ENCODE measurements around the gene FAM111B. TPM values are rescaled to one million over a fixed set of nuclear protein-coding genes. Genes with fewer than 3 reads are reported as not detected.

Gene FAM111B
- total RNA-seq, 2 donors from 2014 or later, result 7.9 to 27.5 TPM

DNA sequence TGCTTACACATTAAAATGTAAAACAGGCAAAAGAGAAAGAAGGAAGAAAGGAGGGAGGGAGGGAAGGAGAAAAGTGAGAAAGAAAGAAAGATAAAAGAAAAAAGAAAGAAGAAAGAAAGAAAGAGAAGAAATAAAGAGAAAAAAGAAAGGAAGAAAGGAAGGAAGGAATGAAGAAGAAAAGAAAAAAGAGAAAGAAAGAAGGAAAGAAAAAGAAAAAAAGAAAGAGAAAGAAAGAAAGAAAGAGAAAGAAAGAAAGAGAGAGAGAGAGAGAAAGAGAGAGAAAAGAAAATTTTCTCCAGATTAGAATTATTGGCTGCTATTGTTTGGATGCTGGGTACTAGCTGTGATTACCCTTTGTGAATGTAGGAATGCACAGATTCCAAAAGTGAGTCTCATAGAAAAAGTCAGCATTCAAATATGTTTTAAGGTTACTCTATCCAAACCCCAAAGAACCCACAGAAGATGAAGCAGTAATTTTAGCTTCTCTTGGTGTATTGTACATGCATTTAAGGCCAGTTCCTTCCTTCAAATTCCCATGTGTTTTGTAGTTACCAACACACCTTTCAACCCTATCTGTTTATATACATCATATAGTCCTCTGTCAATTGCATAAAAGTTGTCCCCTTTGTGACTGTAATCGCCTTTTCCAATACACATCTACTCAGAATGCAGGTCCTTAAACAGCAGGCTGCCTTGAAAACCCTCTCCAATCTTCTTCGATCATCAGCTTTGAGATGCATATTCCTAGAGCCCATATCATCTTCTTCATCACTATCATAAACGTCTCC lies 34.8 kb downstream of the FAM111B start:
- DNase-seq, result no peak
- intact Hi-C loops (cut with DNase I), result no loop called here
- Histone ChIP-seq H3K9ac (ENCODE audit: low read depth in 2 of 2, low read length in 2 of 2) (peak overlapping the region; percentile 70 to 89), H3K36me3 (no peaks in the 10 kb centered on the region), H3K4me1 (no peaks in the 10 kb centered on the region), H3K27ac (peak overlapping the region; percentile 95), H3K9me3 (no peaks in the 10 kb centered on the region), H3K4me3 (peak overlapping the region; percentile 62), H3K27me3 (no peaks in the 10 kb centered on the region)
- TF ChIP-seq, protein P1, sequence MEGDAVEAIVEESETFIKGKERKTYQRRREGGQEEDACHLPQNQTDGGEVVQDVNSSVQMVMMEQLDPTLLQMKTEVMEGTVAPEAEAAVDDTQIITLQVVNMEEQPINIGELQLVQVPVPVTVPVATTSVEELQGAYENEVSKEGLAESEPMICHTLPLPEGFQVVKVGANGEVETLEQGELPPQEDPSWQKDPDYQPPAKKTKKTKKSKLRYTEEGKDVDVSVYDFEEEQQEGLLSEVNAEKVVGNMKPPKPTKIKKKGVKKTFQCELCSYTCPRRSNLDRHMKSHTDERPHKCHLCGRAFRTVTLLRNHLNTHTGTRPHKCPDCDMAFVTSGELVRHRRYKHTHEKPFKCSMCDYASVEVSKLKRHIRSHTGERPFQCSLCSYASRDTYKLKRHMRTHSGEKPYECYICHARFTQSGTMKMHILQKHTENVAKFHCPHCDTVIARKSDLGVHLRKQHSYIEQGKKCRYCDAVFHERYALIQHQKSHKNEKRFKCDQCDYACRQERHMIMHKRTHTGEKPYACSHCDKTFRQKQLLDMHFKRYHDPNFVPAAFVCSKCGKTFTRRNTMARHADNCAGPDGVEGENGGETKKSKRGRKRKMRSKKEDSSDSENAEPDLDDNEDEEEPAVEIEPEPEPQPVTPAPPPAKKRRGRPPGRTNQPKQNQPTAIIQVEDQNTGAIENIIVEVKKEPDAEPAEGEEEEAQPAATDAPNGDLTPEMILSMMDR (IDR thresholded peaks at IDR 0.05), result no peak

DNA sequence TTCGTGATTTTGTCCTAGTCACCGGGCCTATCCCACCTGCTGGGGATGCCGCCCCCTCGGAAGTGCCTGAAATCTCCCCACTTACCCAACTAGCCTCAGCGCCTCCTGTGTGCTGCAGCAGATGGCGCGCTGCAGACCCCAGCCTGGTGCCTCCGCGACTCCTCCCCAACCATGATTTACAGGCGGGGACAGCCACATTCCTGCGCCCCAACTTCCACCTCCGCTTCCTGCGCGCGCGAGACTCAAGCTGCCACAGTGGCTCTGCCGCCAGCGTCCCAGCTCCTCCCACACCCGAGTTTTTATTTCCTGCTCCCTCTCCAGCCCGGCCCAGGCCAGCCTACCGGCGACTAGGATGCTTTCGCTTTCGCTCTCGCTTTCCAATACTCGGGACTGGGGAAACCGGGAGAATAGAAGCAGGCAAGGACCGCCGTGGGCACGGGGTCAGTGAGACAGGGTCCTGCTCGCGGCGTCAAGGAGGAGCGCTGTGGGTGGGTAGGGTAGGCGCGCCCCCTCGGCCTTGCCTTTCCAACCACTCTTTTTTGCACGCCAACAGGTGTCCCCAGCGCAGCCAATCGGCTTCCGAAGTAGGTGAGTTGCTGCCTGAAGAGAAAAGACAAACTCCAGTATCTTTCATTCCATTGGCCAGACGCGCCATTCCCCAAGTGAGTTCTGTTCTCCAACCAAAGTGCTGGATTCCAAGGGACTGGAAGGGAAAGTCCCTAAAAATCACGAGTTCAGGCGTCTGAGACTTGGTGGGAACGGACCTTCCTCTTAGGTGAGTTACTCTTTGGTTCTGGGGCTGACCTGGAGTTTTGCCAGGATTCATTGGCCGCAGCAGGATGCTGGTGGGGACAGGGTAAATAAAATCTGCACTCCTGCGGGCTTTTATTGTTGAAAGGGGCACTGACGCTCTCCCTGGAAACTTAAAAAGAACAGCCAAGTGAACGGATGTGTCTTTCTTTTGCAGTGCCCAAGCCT lies 35.8 kb downstream of the FAM111B start, which contains the start of gene FAM111A:
Gene FAM111A, plus strand, starts transcription at position 327 of the 978 bp plus-strand sequence. CDS start 6,017 bp downstream, outside the sequence.
- Histone ChIP-seq H3K36me3 (no peaks in the 10 kb centered on the region), H3K4me1 (no peaks in the 10 kb centered on the region), H3K4me3 (peak within 1 kb of the TSS; percentile 62), H3K9me3 (no peaks in the 10 kb centered on the region), H3K27me3 (no peaks in the 10 kb centered on the region), H3K27ac (peak within 1 kb of the TSS; percentile 95), H3K9ac (ENCODE audit: low read depth in 2 of 2, low read length in 2 of 2) (peak within 1 kb of the TSS; percentile 70 to 89)
- intact Hi-C loops (cut with DNase I), result no loop called here
- TF ChIP-seq, protein P1 (IDR thresholded peaks at IDR 0.05), result no peak
- DNase-seq, result peak; percentile 93

DNA sequence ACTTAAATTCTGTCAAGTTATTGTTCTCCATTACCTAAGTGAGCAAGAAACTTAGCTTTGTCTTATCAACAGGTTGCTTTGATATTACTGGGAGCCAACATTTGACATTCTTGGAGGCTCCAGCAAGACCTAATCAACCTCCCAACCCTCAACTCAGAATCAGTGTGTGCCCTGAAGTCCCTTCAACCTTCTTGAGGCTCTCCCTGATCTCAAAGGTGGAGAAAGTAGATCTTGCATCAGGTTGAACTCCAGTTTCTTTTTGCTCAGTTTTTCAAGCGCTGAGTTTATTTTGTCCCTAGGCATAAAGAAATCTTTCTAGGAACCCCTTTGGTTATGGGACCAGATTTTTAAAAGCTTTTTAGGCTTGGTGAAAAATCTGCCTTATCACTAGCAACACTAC lies 37.1 kb downstream of the FAM111B start:
- H3K9ac ChIP-seq (ENCODE audit: low read depth in 2 of 2, low read length in 2 of 2), result peak overlapping the region; percentile 36 to 70
- TF ChIP-seq, protein P1 (IDR thresholded peaks at IDR 0.05), result no peak
- intact Hi-C loops (cut with DNase I), result no loop called here

DNA sequence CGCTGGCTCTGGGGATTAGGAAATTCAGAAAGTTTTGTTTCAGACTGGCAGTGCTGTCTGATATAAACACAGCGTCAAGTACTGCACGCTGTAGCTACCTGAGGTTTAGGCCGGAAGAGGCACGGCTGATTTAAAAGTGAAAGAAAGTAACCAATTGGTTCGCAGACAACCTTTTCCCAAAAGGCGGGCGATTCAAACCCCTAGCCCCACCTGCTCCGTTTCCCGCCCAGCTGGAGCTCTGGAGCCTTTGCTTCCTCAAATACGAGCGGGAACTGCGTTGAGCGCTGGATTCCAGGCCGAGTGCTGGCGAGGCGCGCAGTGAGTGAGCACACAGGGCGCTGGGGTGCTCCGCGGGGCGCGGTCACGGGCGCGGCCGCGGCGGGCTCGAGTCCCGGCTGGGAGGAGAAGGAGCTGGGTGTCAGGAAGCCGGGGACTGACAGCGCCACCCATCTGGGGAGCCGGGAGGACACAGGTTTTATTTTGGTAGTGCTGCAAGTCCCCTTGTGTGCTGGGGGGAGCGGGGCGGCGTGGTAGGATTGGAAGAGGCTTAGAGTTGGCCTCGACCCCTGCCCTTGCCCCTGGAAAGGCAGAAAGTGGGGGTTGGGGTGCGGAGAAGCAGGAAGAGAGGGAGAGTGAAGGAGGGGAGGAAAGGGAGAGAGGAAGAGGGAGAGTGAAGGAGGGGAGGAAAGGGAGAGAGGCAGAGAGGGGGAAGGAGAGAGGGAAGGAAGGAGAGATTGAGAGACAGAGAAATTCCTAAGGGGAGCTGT lies 37.7 kb downstream of the FAM111B start:
- no peaks in the 10 kb centered on the region for H3K27me3 ChIP-seq
- H3K27ac ChIP-seq, result peak overlapping the region; percentile 95
- no peaks in the 10 kb centered on the region for H3K36me3 ChIP-seq
- H3K9me3 ChIP-seq, result no peaks in the 10 kb centered on the region
- no peaks in the 10 kb centered on the region for H3K4me1 ChIP-seq
- TF ChIP-seq, protein P1 (IDR thresholded peaks at IDR 0.05), result no peak
- intact Hi-C loops (cut with DNase I), result no loop called here
- peak; percentile 91 for DNase-seq
- H3K4me3 ChIP-seq, result peak overlapping the region; percentile 51
- H3K9ac ChIP-seq (ENCODE audit: low read depth in 2 of 2, low read length in 2 of 2), result peak overlapping the region; percentile 15 to 70

More for the DNA sequence above, 37.1 kb downstream of the FAM111B start:
- Histone ChIP-seq H3K36me3 (no peaks in the 10 kb centered on the region), H3K9me3 (no peaks in the 10 kb centered on the region), H3K27ac (peak overlapping the region; percentile 95), H3K4me1 (no peaks in the 10 kb centered on the region), H3K27me3 (no peaks in the 10 kb centered on the region), H3K4me3 (peak overlapping the region; percentile 51)
- no peak for DNase-seq

DNA sequence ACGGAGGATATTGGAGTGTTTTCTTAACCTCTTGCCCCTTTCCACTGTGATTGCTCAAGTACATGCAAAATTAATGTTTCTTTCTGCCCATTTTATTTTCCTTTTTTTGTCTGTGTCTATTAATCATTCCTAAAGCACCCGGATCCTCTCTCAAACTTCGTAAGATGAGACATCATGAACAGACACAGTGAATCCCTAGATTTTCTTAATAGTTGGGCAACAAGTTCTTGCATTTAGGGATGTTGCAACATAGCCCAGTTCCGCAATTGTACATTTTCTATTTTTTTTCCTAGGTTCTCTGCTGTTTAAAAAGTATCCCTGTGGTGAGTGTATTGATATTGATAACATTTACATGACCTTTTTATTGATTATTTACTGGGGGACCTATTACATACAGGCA lies 38.5 kb downstream of the FAM111B start:
- H3K27me3 ChIP-seq, result no peaks in the 10 kb centered on the region
- H3K9me3 ChIP-seq, result no peaks in the 10 kb centered on the region
- peak overlapping the region; percentile 95 for H3K27ac ChIP-seq
- no peaks in the 10 kb centered on the region for H3K36me3 ChIP-seq
- no peak for DNase-seq
- H3K4me3 ChIP-seq, result no peak overlapping the region
- H3K4me1 ChIP-seq, result no peaks in the 10 kb centered on the region
- intact Hi-C loops (cut with DNase I), result no loop called here
- TF ChIP-seq, protein P1 (IDR thresholded peaks at IDR 0.05), result no peak
- H3K9ac ChIP-seq (ENCODE audit: low read depth in 2 of 2, low read length in 2 of 2), result peak overlapping the region in 1 of 2 donors; percentile 12
